Measurements from ENCODE around the gene PMF1.

PMF1 gene

DNA sequence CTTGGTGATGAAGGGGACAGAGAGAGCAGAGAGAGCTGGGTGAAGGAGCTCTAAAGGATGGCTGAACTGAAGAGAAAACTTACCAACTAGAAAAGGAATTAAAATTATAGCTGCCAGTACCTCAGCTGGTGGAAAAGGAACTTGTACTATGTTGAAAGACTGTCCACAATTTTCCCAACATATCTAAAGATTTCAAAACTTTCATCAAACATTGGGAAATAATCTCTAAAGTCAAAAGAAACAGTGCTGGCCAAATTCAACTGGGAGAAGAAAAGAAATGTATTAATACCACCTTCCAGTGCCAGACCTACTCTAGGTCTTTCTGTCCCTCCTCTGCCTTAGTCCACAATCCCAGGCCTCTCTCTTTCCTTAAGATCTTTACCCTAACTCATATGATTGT, 63.7 kb downstream of the PMF1 start:
- DNase-seq = no peak

DNA sequence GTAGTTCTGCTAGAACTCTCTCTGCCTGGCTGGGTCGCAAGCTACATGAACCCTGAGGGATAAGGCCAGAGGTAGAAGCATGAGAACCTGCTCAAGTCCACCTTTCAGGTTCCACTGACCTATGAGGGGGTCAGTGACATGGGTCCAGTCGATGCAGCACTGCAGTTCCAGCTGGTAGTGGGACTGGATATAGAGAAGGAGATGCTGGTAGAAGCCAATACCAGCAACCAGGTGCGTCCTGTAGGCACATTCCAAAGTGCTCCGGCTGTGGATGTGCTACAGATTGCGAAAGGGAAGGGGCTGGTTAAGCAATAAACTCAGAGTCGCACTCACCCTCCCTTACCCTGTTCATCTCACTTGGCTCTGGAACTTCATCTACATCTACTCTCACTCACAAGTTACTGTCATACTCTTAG, 64.2 kb downstream of the PMF1 start:
- DNase-seq = no peak

DNA sequence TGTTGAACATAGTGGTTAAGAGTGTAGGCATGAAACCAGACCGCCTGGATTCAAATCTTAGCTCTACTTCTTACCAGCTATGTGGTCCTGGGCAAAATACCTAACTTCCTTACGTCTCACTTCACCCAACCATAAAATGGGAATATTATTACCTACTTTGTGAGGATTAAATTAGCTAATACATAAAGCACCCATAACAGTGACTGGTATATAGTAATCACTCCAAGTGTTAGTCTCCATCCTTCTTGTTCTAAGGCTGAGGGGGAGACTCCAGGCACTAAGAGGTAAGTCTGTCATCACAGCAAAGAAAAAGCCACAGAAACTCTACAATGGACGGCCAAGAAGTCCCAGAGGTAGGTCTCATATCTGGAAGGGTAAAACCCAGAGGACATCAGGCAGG, 67.0 kb downstream of the PMF1 start:
- DNase-seq = no peak

DNA sequence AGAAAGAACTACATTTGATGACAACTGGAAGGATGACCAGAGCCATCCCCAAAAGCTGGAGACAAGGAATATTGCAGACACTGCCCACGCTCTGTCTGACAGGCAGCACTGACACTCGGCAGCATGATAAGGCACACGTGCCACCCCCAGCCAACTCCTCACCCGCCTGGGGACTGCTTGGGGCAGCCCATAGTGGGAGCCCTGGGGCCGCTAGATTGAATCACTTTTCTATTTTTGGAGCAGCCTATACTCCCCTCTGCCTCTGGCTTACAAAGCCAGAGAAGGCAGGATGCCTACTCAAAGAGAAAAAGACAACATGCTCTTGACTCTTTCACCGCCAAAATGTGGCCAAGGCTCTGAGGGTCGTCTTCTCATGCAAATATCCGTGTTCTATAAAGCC, 68.5 kb downstream of the PMF1 start:
- peak; percentile 76 for DNase-seq

DNA sequence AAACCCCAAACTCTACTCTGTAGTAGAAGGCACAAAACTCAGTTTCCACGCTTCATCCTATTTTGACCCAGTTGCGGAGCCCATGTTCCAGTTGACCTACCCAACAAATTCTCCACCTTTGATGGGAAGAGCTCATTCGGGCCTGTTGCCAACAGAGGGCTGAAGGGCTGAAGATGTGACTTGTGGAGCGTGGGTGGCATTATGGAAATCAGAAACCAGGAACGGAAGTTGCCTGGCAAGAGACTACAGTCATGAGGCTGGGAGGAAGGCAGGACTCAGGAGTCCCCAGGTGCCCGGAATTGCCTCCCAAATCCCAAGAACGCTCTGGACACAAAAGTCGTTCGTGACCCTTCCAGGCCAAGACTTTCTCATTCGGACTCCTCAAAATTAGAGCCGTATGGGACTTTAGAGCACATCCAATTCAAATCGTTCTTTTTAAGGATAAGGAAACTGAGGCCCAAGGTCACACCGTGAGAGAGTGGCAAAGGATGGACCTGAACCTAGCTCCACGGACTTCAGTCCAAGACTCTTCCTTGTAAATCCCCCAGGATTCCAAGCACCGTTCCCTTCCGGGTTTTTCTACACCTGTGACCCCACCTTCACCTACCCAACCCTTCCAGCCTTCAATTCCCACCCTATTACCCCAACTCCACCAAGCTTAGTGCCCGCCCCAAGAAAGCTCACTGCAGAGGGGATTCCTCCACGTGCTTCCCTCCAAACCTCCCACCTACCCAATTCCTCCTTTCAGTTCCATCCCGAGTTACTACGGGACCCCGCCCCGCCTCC, 69.1 kb downstream of the PMF1 start:
- no peak for DNase-seq

DNA sequence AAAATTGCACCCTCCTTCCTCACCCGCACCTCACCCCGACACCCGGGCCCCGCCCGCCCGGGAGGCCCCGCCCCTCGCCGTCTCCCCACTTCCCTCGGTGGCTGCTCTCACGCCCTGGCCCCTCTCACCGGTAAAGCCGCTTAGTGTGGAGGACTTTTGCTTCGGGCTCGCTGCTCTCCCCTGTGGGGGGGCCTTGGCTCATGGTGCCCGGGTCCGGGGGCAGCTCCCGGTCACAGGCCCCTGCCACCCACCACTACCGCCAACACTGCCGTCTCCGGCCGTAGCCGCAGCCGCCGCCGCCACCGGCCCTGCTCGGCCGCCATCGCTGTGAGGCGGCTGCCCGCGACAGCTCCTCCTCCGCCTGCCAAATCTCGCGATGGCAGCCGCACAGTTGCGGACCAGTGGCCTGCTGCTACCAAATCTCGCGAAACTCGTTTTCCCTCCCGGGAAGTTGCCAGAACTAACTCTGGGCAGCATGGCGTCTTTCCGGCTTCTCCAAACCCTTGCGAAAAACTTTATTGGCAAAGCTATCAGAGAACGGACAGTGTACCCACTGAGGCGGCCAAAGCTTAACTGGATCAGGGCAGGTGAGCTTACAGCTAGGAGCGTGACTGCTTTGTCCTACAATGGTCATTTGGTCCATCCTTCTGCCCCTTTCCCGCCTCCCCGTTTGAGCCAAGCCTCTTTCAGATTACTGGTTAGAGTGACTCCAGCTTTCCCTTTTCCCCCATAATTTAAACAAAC, 69.8 kb downstream of the PMF1 start, which contains the start of gene SMG5:
Gene SMG5 (minus strand): TSS at position 347 of the 744 bp plus-strand sequence. CDS start 145 bp downstream, at position 202.
- peak; percentile 96 for DNase-seq

DNA sequence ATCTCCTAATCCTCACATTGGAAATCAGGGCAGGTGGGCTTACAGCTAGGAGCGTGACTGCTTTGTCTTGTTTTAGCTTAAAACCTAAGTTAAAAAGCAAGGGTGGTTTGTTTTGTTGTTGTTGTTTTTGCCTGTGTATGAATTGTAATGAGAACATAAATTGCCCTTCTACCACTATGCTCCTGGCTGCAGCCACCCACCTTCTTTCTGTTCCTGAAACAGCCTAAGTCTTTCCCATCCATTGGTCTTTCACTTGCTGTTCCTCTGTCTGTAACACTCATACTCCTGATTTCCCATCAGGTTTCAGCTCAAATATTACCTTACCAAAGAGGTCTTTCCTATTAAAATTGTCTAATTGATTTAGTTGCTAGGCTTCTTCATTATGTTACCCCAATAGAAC, 70.7 kb downstream of the PMF1 start:
- no peak for DNase-seq

DNA sequence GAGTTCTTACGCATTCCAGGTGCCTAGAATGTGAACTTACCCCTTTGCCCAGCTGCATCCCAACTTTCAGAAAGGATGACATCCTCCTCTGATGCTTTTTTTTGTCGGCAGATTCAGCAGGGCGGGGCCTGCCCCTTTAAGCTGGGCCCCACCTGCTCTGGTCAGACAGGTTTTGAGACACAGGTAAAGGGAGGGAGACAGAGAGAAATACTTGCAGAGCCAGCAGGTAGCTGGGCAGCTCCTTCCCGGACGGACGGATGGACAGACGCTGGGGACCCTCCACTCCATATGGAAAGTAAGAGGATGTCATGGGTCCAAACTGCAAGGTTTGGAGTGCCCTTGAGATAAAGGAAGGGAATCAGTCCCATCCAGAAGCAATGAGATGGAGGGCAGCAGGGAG, 71.3 kb downstream of the PMF1 start, which contains the start of gene TMEM79:
Gene TMEM79 (plus strand): TSS at position 214 of the 400 bp plus-strand sequence. CDS start 902 bp downstream, outside the sequence.
- no peak for DNase-seq

DNA sequence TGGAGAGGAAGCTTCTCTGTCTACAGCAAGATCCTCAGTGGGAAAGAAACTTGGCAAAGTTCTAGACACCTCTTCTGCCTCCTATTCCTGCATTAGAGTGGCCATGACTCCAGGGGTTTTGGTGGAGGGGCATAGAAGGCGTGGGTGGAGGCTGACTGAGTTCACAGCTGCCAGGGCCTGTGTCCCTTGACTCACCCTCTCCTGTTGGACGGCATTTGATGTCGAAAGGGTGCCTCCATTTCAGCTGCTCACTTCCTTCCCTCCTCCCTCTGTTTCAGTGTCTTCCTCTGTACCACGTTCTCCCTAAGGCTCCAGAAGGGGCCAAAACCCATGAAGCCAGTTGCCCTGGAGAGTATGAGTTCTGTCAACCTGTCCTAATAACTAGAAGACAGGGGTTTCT, 72.0 kb downstream of the PMF1 start:
- no peak for DNase-seq

DNA sequence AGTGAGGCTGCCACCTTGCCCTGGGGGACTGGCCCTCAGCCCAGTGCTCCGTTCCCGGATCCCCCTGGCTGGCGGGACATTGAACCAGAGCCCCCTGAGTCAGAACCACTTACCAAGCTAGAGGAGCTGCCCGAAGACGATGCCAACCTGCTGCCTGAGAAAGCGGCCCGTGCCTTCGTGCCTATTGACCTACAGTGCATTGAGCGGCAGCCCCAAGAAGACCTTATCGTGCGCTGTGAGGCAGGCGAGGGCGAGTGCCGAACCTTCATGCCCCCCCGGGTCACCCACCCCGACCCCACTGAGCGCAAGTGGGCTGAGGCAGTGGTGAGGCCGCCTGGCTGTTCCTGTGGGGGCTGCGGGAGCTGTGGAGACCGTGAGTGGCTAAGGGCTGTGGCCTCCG, 72.6 kb downstream of the PMF1 start:
- no peak for DNase-seq

DNA sequence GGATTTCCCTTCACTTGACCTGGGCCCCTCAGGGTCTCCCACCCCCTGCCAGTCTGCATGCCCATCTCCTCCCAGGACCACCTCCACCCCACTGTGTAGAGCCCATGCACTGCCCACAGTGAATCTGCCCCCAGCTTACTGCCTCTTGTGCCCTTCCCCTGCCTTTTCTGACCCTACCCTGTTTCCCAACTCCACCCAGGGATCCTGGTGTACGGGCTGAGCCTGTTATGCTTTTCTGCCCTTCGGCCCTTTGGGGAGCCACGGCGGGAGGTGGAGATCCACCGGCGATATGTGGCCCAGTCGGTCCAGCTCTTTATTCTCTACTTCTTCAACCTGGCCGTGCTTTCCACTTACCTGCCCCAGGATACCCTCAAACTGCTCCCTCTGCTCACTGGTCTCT, 73.3 kb downstream of the PMF1 start:
- DNase-seq = no peak

All from activated CD8-positive, alpha-beta memory T cell treated with anti-CD3 and anti-CD28 coated beads for 24 hours (primary cell).